HG03097 (cell line): ENCODE measurements around the gene TTLL11.

ENCODE experiments used
- ATAC-seq: cut with Tn5 transposase; IDR thresholded peaks from one replicate; pipeline ENCODE4 v1.9.1; 2021; ENCODE audit not compliant: unreplicated experiment, low FRiP score

Gene TTLL11

DNA sequence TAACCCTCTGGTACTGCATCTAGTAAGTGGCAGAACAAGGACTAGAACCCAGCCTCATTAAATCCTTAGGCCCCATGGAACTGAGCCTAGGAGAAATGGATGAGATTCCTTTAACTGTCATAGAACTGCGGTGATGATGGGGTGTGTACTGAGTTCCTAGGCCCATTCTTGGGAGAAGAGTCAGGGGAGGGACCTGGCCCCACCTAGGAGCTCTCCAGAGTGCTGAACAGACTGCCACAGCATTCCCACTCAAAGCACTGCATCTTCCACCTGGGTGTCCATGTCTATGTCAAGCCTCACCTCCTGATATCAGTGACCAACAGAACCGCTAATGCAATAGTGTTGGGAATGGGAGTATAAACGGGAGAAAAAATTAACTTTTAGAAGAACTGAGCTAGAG, 36.6 kb downstream of the TTLL11 start:
- no peak for ATAC-seq

DNA sequence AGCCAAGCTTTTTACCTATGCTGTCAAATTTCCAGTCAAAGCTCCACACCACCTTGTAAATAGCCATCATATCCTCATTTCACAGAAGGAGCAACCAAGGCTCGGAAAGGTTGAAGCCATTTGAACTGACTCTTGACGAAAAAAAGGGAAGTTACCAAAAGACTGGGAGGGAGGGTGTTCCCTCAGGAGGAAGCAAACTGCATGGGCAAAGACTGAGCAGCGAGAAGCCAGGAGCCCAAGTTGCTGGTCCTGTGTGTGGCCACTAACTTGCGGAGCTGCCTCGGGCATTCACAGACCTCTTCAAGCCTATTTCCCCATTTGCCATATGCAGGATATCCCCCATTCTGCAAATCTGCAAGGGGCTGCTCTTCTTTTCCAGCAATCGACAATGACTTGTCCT, 37.4 kb downstream of the TTLL11 start:
- ATAC-seq: no peak

DNA sequence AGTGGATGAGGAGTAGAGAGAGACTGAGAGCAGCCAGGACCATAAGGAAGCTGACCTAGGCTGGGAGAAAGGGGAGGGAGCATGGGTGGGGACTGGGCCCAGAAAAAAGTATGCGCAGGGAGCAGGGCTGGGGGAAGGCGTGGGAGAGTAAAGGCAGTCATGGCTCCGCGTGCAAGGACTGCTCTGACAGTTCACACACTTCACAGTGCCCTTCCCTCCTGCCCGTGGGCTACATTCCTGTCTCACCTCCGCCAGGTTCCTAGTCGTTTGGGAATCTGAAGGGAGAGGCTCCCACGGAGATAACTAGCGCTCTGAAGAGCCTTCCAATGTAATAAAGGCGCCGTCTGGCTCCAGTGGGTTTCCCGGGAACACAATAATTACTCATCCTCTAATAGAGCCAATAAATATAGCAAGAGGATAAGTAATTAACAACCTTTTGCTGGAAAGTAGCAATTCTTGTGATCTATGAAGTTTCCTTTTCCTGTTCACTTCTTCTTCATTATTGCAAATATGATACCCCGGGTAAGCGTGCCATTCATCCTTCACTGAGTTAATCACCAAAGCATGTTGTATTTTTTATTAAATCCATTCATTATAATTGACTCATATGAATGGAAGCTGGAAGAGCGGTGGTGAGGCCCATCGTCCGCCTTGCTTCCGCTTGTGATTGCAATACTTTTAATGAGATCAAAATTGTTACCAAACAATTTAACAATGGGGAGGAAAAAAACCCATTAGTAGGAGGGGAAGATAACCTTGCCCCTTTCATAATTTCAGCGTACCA, 39.3 kb downstream of the TTLL11 start:
- ATAC-seq: no peak

DNA sequence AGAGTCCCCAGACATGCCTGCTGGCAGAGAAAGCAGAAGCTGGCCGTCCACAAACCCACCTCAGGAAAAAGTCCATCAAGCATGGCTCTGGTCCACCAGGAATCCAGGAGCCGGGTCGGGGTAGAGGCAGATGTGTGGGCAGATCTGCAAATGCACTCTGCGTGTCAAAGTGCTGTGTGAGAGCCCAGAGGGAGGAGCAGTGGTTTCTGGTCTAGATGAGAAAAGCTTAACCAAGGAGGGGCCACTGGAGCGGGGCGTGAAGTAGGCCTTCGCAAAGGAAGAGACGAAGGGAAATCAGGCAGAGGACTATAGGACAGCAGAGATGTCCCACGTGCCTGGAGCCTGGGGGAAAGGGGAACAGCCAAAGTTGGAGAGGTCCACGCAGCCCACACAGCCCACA, 40.0 kb downstream of the TTLL11 start:
- ATAC-seq: no peak

DNA sequence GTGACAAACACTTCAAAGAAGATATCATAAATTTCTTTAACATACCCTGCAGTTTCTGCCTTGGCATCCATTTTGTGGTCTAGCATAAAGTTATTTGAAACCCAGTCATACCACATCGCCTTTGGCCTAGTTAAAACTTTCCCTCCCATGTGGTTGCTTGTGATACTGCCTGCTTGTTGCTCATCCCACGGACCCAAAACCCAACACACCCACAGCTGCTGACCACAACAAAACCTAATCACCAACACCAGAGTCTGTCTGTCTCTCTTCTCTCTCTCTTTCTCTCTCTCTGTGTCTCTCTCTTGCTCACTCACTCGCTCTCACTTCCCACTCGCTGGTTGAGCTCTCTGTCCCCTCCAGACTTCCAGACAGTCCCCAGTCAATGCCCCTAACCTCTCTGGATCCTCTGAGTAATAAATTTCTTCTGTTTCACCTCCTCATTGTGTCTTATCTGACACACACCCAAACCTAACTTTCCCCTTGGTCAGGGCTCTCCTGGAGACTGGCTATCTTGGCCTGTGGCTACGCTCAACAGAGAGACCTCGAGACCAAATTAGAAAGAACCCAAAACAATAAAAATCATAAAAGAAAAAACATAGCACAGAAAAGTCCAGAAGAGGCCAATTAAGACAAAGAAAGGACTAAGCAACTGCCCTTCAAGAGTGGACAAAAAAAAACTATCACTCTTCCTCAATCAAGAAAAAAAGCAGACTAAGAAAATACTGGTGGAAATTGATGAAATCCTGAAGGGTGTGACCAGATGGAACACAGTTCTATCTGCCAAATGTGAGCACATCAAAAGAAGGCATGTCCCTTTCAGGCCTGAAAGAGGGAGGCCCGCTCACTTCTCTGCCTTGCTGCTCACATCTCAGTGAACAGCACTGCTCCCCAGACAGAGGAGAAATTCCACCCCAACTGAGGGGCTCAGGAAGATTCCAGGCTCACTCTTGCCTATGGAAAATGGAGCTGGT, 41.5 kb downstream of the TTLL11 start:
- no peak for ATAC-seq

DNA sequence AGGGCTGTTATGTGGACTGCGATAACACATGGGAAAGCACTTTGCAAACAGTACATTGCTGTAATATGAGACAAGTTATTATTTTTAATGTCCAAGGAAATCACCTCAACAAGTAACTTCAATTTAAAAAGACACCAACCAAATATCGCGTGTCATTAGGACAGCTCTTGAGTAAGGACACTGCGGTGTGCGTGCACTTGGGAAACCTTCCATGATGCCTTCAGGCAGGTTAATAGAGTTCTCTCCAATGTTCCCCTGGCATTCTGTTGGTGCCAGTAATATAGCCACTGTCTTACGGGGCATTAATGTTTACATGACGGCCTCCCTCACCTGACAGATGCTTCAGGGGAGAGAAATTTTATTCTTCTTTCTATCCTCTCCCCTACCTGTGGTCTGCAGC, 42.9 kb downstream of the TTLL11 start:
- ATAC-seq: no peak

DNA sequence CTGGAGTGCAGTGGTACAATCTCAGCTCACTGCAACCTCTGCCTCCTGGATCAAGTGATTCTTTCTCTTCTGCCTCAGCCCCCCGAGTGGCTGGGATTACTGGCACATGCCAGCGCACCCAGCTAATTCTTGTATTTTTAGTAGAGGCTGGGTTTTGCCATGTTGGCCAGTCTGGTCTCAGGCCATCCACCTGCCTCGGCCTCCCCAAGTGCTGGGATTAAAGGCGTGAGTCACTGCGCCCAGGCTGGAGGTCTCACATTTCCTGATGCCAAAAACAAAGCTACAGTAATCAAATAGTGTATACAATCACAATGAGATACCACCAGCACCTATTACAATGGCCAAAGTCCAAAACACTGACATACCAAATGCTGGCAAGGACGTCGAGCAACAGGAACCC, 51.1 kb downstream of the TTLL11 start:
- ATAC-seq: no peak

DNA sequence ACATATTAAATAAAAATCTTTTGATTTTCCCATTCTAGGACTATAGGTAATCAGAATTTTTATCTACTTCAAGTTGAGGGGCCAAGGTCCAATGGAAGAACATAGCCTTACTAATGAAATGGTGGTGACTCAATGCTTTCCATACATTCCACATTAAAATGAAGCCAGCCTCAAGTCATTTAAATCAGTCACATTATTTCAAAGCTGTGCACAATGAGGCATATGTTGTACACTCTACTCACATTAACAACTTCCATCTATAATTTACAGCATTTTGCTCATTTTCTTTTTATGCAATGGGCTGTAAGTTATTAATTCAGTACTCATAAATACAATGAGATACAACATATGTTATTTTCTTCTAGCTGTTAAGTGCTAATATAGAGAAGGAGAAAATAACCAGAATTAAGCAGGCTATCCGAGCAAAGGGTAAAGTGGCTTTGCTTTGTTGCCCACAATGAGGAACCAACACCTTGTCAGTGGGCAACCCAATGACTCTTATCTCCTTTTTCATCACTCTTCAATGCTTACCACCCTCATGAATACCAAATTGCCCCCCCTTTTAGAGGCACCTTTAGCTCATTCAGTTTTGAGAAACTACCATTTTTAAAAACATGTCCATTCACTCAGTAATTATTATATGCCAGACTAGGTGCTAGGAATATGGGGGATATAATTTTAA, 52.4 kb downstream of the TTLL11 start:
- ATAC-seq: no peak

DNA sequence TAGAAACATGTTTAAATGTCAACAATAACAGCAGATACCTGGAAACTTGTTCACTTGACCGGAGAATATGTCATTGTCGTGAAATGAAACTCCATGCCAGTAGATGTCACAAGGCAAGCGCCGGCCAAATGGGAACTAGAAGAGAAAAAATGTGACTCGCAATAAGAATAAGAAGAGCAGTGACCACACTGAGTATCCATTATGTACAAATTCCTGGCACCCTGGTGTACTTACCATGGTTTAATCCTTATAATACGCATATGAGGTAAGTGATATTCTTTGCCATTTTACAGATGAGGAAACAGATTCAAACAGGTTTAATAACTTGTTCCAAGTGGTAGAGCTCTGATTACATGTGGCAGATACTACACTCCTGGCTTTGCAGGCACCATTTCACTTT, 53.9 kb downstream of the TTLL11 start:
- ATAC-seq: no peak

DNA sequence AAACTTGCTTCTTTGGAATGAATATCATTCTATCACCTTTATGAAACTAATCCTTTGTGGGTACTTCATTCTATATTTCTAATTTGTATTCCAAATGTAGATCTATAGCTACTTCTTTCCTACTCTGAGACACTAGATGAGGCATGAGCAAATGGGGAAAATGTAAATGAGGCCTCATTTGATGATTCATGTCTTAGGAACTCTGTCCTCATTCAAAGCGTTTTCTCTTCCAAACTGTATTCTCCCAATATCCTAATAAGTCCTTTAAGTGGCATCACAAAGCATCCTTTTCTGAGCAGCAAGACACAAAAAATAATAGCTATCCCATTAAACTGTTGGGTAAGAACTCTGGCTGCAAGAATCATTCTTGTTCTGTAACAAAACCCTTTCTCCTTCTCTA, 56.1 kb downstream of the TTLL11 start:
- ATAC-seq: no peak

DNA sequence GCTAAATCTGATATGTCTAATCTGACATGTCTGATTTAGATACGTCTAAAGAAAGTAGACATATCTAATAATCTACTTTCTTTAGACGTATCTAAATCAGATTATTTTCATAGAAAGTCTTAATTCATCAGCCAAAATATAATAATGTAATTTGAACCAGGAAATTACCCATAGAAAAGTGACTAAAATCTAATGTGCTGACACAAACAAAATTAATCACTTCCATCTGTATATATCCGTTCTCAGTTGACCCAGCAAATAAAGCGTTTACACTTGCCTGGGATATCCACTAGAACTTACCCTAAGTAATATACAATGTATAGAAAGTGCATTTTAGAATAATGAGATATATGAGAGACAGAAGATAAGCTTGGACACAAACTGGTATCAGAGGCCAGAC, 56.7 kb downstream of the TTLL11 start:
- ATAC-seq: no peak

DNA sequence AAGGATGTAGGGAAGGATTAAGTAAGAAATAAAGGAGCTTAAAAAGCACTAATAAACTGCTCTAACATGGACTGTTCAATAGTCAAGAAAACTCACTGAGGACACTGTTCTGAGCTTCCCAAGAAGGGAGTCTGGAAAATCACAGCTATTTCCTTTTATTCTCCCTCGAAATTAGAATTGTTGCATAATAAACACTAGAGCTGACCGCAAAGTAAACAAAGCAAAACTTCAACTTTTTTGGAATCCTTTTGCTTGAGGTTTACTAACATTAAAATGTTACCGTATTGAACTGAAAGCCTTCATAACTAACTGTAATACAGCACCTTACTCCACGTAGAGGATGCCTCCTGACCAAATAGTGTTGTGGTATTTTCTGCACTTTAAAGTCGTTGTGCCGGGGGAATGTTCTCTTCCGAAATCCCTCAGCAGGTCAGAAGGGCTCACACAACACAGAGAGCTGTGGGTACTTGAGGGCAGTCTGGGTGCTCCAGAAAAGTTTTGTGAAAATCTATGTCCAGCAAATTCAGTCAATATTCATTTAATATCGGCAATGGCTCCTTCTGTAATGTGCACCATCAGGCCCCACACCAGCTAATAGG, 59.2 kb downstream of the TTLL11 start:
- no peak for ATAC-seq

DNA sequence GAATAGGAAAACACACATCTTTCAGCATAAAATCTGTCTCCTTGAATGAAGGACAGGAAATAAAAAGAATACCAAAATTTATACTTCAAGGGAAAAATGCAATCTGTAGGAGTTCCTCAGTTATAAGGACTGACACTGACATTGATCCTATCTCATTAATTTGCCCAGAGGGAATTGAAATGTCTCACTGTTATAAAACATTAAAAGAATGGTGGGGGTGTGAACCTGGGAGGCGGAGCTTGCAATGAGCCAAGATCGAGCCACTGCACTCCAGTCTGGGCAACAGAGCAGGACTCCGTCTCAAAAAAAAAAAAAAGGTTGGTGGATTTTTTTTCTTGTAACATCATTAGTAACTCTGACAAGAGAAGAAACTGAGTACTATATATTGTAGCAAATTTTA, 60.8 kb downstream of the TTLL11 start:
- no peak for ATAC-seq

DNA sequence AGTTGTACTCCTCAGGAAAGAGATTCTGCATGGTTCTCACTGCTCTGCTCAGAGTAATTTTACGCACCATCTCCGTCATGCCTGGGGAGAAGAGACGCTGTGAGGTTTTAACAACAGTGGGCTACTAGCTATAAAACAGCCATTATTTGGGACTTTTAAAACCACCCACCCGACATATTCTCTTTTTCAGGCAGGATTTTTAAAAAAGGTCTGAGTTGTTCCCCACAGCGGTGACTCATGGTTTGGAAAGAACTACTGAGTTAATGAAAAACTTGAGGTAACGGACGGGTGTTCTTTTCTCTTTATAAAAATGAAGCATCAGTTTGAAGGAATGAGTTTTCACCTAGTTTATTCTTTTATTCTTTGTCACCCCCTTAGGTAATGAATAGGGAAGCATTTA, 61.3 kb downstream of the TTLL11 start:
- no peak for ATAC-seq

DNA sequence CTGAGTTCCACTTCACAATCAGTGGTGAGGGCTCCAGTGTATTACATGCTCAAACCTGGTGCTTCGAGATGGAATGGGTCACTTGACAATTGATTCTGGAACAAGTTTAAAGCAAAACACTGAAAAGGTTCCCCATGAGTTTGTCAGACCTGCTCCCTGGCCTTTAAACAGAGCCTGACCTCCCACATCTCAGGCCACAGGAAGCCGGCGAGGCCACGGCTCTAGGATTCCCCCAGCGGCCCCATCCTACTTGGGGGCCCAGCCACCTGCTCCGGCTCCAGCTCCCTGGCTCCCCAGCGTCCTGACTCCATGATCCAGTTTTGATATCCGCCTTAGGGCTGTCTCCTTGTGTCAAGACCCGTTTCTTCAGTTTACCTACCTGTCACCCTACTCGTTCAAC, 62.0 kb downstream of the TTLL11 start:
- ATAC-seq: no peak

DNA sequence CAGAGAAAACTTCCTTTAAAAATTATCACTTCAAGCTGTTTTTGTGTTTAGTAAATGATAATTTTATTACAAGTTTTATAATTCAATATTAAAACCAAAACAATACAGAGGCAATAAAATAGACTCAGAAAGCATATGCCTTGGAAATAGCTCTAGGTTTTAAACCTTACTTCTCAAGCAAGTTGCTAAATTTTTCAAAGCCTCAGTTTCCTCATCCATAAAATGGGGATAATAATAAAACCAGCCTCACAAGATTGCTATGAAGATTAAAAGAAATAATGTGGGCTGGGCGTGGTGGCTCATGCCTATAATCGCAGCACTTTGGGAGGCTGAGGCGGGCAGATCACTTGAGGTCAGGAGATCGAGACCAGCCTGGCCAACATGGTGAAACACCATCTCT, 62.8 kb downstream of the TTLL11 start:
- no peak for ATAC-seq

DNA sequence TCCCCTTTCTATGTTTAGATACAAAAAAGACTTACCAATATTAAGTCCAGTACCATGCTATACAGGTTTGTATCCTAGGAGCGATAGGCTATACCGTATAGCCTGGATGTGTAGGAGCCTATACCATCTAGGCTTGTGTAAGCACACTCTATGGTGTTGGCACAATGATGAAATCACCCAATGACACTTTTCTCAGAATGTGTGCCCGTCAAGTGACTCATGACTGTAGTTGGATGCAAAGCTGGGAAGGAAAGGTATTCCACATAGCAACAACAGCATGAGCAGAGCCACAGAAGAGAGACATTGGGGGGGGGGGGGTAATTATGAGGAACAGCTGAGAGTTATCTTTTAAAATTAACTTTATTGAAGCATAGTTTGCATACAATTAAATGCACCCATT, 63.2 kb downstream of the TTLL11 start:
- no peak for ATAC-seq

DNA sequence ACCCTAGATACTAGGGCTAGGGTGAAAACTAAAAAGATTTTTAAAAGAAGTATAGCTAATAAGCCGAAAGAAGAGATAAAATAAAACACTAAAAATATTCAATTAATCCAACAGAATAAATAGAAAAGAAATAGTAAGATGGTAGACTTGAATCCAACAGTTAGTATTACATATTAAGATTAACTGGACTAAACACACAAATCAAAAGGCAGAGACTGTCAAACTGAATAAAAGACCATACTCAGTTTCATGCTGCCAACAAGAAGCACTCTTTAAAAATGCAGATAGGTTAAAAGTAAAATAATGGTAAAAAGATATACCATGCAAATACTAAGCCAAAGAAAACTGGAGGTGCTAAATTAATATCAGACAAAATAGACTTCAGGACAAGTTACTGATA, 65.0 kb downstream of the TTLL11 start:
- no peak for ATAC-seq

DNA sequence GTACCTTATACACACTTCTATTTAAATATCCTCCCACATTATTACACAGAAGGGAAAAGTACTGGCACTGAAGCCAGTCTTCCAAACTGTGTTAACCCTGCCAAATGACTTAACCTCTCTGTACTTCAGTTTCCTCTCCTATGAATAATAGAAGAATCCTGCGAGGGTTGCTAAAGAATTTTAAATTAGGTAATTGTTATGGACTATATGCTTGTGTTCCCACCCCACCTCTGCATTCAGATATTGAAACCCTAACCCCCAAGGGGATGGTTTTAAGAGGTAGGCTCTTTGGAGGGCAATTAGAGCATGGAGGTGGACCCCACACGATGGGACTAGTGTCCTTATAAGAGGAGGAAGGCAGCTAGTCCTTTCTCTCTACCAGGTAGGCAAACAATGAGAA, 72.7 kb downstream of the TTLL11 start:
- no peak for ATAC-seq

DNA sequence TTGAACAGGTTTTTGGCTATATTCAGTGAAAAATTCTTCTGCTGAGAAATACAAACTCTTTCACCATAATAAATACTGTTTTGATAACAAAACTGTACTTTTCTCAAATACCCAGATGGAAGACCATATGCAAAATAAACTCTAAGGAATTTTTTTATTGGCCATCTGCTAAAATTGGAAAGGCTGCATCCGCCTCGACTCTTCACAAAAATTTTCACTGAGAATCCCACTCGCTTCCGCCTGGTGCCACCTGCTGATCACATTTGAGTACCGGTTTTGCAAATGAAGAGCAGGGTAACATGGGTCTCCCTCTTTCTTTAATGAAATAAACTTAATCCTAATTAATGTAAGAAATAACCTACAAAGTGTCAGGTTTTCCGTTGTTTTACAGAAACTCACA, 76.4 kb downstream of the TTLL11 start:
- no peak for ATAC-seq

DNA sequence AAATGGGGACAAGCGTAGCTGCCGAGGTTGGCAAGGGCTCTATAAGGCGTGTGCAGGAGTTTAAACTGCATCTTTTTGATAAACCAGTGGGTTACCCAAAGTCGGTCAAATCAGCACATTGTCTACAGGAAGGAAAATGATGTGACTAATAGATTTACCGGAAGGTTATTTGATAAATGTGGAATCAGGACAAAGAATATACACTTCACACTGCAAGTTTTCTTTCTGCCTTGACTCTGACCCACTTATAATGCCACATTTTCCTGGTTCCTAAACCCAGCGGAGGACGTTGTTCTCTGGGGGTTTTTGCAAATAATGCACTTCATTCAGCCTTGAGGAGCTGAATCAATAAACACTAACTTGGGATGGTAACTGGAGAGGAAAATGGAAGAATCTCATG, 76.8 kb downstream of the TTLL11 start:
- no peak for ATAC-seq
